ENCODE data around the gene AEBP1.

AEBP1 gene

GRCh38 chr7:44103923-44104859 is at the start of gene AEBP1:
AEBP1 (plus strand) TSS chr7:44104345; CDS start chr7:44104666, 321 bp downstream.
- no peak for DNase-seq (ENCODE audit: low read depth)

GRCh38 chr7:44056681-44057080 is 47.5 kb upstream of the AEBP1 start:
- no peak for DNase-seq (ENCODE audit: low read depth)

- no peak for DNase-seq (ENCODE audit: low read depth)
Measured at GRCh38 chr7:44057181-44057848, 46.8 kb upstream of the AEBP1 start.

DNA sequence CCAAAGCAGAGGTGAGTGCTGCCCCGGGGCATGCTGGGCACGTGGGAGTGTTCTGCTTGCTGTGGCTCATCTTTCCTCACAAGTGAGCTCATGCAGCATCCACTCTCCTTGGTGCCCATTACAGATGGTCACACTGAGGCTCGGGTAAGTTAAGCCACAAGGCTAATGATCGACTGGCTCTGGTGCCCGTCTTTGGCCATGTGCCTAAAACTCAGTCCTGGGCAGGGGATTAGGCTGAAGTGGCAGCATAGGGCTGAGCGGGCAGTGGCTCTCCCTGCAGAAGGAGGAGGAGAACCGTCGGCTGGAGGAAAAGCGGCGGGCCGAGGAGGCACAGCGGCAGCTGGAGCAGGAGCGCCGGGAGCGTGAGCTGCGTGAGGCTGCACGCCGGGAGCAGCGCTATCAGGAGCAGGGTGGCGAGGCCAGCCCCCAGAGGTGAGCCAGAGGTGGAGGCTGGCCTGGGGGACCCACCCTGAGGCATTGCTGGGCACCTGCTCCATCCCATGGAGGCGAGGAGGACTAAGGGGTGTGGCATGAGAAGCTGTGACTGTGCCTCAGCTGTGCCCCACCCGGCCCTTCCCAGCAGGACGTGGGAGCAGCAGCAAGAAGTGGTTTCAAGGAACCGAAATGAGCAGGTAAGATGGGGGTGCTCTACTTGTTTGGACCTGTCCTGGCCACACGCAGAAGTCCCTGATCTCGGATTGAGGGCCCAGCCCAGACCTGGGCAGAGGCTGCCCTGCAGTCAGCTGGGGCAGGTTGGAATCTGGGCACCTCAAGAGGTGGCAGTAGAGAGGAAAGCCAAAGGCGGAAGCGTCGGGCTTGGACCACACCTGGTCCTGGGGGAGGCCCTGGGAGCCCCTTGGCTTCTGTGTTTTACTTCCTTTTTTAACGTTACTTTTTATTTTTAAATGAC is 46.0 kb upstream of the AEBP1 start:
- no peak for DNase-seq (ENCODE audit: low read depth)

- DNase-seq (ENCODE audit: low read depth), result no peak
Measured at GRCh38 chr7:44058759-44059218, 45.4 kb upstream of the AEBP1 start.

DNA sequence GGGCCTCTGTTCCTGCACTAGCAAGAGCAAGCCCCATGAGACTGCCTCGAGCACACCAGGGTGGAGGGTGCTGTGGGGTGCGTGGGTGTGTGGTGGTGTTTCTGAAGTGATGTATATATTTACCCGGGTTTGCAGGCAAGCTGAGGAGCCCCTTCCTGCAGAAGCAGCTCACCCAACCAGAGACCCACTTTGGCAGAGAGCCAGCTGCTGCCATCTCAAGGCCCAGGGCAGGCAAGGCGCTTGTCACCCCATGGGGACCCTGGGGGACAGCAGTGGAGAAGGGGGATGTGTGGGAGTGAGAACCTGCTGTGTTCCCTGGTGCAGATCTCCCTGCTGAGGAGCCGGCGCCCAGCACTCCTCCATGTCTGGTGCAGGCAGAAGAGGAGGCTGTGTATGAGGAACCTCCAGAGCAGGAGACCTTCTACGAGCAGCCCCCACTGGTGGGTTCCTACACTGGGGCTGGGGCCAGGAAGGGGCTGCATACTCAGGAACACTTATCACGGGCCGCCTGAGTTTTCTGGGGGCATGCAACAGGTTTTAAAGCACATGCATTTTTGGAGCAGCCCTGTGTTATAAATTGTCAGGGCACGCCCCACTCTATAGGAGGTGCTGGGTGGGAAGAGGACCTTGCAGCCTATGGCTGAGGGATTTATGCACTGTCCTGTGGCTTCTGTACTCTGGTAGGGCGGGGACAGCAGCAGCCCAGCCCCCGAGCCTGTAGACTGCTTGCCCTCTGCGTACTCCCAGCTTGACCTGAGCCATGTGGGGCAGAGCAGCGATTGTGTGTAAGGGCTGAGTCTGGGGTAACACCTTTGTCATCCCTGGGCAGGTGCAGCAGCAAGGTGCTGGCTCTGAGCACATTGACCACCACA is 44.7 kb upstream of the AEBP1 start:
- no peak for DNase-seq (ENCODE audit: low read depth)

DNA sequence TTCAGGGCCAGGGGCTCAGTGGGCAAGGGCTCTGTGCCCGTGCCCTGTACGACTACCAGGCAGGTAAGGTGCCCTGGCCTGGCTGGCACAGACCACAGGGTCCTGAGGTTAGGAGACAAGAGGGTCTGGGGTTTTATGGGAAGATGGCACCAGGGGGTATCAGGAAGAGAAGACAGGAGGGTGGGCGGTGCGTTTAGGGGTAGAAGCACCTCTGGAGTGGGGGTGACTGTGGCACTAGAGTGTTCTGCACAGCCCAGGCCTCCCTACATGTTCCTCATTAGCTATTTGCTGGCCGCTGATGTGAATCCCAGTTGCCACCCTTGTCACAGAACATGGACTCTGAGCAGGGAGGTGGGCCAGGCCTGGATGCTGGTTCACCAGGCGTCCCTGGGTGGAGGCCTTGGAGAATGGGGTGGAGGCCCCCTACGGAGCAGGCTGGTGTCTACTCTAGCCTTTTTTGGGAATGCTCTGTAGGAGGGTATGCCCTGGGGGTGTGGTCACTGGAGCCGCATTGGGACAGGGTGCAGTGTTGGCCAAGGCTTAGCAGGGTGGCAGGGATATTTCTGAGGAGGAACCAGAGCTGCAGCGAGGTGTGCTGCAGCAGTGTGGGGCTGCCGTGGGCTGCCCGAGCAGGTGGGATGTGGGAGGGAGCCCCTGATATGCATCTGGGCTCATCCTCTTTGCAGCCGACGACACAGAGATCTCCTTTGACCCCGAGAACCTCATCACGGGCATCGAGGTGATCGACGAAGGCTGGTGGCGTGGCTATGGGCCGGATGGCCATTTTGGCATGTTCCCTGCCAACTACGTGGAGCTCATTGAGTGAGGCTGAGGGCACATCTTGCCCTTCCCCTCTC is 43.8 kb upstream of the AEBP1 start:
- no peak for DNase-seq (ENCODE audit: low read depth)

DNA sequence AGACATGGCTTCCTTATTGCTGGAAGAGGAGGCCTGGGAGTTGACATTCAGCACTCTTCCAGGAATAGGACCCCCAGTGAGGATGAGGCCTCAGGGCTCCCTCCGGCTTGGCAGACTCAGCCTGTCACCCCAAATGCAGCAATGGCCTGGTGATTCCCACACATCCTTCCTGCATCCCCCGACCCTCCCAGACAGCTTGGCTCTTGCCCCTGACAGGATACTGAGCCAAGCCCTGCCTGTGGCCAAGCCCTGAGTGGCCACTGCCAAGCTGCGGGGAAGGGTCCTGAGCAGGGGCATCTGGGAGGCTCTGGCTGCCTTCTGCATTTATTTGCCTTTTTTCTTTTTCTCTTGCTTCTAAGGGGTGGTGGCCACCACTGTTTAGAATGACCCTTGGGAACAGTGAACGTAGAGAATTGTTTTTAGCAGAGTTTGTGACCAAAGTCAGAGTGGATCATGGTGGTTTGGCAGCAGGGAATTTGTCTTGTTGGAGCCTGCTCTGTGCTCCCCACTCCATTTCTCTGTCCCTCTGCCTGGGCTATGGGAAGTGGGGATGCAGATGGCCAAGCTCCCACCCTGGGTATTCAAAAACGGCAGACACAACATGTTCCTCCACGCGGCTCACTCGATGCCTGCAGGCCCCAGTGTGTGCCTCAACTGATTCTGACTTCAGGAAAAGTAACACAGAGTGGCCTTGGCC is 43.0 kb upstream of the AEBP1 start:
- no peak for DNase-seq (ENCODE audit: low read depth)

- no peak for DNase-seq (ENCODE audit: low read depth)
Measured at GRCh38 chr7:44061645-44062179, 42.4 kb upstream of the AEBP1 start.

GRCh38 chr7:44062180-44062902 is 41.8 kb upstream of the AEBP1 start:
- DNase-seq (ENCODE audit: low read depth), result no peak

DNA sequence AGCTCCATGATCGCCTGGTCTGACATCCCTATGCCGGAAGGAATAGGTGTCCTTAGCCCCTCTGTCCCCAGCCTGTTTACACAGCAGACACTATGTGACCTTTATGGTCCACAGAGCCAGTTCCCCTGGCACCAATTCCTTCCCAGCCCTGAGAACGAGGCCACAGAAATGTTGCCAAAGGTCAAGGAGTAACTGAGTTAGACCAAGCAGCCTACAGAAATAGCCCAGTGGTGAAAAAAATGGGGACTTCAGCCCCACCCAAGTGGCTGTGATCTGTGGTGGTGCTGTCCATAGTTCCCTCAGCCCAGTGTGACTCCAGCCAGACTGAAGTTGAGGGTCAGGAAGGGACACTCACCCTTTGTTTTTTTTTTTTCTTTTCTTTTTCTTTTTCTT is 41.2 kb upstream of the AEBP1 start:
- no peak for DNase-seq (ENCODE audit: low read depth)

DNA sequence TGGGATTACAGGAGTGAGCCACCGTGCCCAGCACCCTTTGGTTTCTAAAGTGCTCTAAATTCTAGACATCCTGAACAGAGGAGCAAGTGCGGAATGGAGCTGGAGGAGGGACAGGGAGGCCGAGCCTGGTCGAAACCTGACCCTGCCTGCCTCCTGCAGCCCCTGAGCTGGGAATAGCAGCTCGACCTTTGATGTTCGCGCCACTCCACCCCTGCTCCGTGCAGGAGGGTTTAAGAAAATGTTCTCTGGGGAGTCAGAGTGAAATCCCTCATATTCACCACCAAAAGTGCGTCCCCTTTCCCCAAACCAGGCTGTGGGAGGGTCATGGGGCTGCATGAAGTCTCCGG is 40.6 kb upstream of the AEBP1 start:
- DNase-seq (ENCODE audit: low read depth), result no peak

- no peak for DNase-seq (ENCODE audit: low read depth)
Measured at GRCh38 chr7:44063894-44064651, 40.1 kb upstream of the AEBP1 start.

DNA sequence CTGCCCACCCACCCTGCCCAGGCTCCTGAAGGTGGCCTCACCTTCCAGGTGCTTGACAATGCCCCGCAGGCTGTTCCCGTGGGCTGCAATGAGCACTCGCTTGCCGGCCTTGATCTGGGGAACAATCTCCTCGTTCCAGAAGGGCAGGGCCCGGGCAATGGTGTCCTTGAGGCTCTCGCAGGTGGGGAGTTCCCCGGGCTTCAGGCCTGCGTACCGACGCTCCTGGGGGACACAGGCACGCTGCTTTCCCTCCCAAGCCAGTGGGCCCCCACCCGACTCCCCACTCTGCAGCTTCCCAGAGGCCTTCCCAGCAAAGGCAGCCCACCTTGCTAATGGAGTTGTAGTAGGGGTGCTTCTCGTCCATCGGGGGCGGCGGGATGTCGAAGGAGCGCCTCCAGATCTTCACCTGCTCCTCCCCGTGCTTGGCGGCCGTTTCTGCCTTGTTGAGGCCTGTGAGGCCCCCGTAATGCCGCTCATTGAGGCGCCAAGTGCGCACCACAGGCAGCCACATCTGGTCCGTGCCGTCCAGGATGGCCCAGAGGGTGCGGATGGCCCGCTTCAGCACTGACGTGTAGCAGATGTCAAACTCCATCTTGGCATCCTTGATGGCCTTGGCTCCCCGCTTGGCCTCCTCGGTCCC is 39.2 kb upstream of the AEBP1 start:
- no peak for DNase-seq (ENCODE audit: low read depth)

DNA sequence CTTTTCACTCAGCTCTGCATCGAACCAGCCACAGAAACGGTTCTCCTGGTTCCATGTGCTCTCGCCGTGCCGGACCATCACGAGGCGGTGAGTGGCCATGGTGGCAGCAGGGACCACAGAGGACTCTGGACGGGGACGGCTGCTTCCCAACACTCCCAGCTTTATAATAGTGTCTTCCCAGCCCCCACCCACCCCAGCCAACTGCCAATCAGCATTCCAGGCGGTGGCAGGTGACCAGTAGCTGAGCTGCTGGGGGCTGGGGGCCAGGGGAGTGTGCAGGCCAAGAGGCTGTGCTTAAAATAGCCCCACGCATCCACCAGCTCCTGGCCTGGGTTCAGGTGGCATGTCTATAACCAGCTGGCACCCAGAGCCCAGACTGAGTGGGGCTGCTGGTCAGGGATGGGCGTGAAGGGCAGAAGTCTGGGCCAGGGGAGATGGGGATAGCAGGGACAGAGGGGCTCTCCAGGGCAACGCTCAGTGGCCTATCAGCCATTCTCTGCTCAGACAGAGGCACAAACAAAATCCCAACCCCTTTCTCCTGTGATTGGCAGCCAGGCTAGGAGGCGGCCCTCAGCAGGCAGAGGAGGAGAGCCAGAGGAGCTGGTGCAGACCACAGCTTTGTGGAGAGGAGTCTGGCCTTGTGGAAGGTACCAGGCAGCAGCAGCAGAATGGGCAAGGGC is 38.6 kb upstream of the AEBP1 start, which contains the start of gene PGAM2:
TSS of gene PGAM2 (minus strand) at position 137 of the 680 bp plus-strand sequence. CDS start at position 99, 38 bp downstream.
- DNase-seq (ENCODE audit: low read depth), result no peak

DNA sequence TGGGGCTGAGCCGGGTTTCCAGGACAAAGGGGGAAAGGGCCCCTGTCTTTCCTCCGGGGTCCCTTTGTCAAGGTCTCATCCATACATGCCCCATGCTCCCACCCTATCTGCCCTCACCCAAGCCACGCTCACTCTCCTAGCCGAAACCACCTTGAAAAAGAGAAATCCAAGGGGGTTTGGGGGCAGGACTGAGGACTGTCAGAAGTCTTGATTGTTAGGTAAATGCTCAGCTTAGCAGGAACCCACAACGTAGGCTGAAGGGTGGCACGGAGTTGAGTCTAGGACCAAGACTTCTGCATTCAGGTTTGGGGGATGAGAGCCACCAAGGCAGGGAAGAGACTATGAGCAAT is 38.1 kb upstream of the AEBP1 start:
- DNase-seq (ENCODE audit: low read depth), result no peak
